GM18498 (cell line): ENCODE measurements around the gene PRKRA.
A peak's percentile ranks its signal among the peaks of the same experiment; 100 is the strongest.
"Not testable (repeated sequence)": the region's sequence is repeated elsewhere in the genome, so short reads cannot be mapped to it uniquely, and the experiment has no call there.

ENCODE experiments used
- ATAC-seq: cut with Tn5 transposase; IDR thresholded peaks from one replicate; pipeline ENCODE4 v1.9.1; 2021; ENCODE audit warnings: mild to moderate bottlenecking, moderate library complexity; ENCODE audit not compliant: unreplicated experiment

PRKRA gene

GRCh38 chr2:178450774-178451525 lies at the start of gene PRKRA, which contains the start of gene PJVK:
PRKRA (minus strand) TSS chr2:178451175; CDS start chr2:178451030, 145 bp downstream.
PJVK (plus strand) TSS chr2:178451378; CDS start chr2:178453410, 2,032 bp downstream.
- ATAC-seq = peak; percentile 88

GRCh38 chr2:178499640-178500039 lies 48.7 kb upstream of the PRKRA start:
- no peak for ATAC-seq

- ATAC-seq = peak; percentile 55
Measured at GRCh38 chr2:178498137-178498536, 47.2 kb upstream of the PRKRA start.

- ATAC-seq = no peak
Measured at GRCh38 chr2:178496049-178496448, 45.1 kb upstream of the PRKRA start.

GRCh38 chr2:178491612-178492011 lies 40.6 kb upstream of the PRKRA start:
- ATAC-seq = no peak

GRCh38 chr2:178485356-178485755 lies 34.4 kb upstream of the PRKRA start:
- ATAC-seq = no peak

- ATAC-seq = no peak
Measured at GRCh38 chr2:178484245-178485041, 33.5 kb upstream of the PRKRA start.

- ATAC-seq = peak; percentile 26
Measured at GRCh38 chr2:178482437-178482836, 31.5 kb upstream of the PRKRA start.

GRCh38 chr2:178480227-178481181 lies 29.5 kb upstream of the PRKRA start, which contains the start of gene PLEKHA3:
PLEKHA3 (plus strand) TSS chr2:178480457; CDS start chr2:178480870, 413 bp downstream.
- peak; percentile 75 for ATAC-seq

GRCh38 chr2:178479758-178480226 lies 28.8 kb upstream of the PRKRA start:
- no peak for ATAC-seq

GRCh38 chr2:178479275-178479616 lies 28.3 kb upstream of the PRKRA start:
- ATAC-seq = no peak

GRCh38 chr2:178478439-178479274 lies 27.7 kb upstream of the PRKRA start, which contains the start of gene FKBP7:
FKBP7 (minus strand) TSS chr2:178478600; CDS start chr2:178478499, 101 bp downstream.
- ATAC-seq = peak; percentile 62

- no peak for ATAC-seq
Measured at GRCh38 chr2:178478130-178478438, 27.1 kb upstream of the PRKRA start.

- no peak for ATAC-seq
Measured at GRCh38 chr2:178477443-178478129, 26.6 kb upstream of the PRKRA start.

- no peak for ATAC-seq
Measured at GRCh38 chr2:178476477-178476876, 25.5 kb upstream of the PRKRA start.

- ATAC-seq = no peak
Measured at GRCh38 chr2:178474560-178474959, 23.6 kb upstream of the PRKRA start.

- ATAC-seq = no peak
Measured at GRCh38 chr2:178473931-178474330, 23.0 kb upstream of the PRKRA start.

- no peak for ATAC-seq
Measured at GRCh38 chr2:178473373-178473772, 22.4 kb upstream of the PRKRA start.

GRCh38 chr2:178471313-178471712 lies 20.3 kb upstream of the PRKRA start:
- ATAC-seq = not testable (repeated sequence)
